ENCODE data around the gene MDGA2.
"Not testable (repeated sequence)": the region's sequence is repeated elsewhere in the genome, so short reads cannot be mapped to it uniquely, and the experiment has no call there.

The MDGA2 gene

GRCh38 chr14:47626151-47627035, 49.0 kb downstream of the MDGA2 start:
- no peak for FAIRE-seq

GRCh38 chr14:47624126-47624525, 51.3 kb downstream of the MDGA2 start:
- not testable (repeated sequence) for FAIRE-seq

More at GRCh38 chr14:47626151-47627035, 49.0 kb downstream of the MDGA2 start:
- no peak for DNase-seq (ENCODE audit: insufficient read length, low spot score)

GRCh38 chr14:47619392-47619791, 56.0 kb downstream of the MDGA2 start:
- FAIRE-seq (no peak), DNase-seq (ENCODE audit: insufficient read length, low spot score) (no peak)

More at GRCh38 chr14:47624126-47624525, 51.3 kb downstream of the MDGA2 start:
- DNase-seq (ENCODE audit: insufficient read length, low spot score) = not testable (repeated sequence)

GRCh38 chr14:47606566-47606965, 68.8 kb downstream of the MDGA2 start:
- DNase-seq (ENCODE audit: insufficient read length, low spot score) = no peak
- FAIRE-seq = no peak

- DNase-seq (ENCODE audit: insufficient read length, low spot score) (no peak), FAIRE-seq (no peak)
These were observed 78.5 kb downstream of the MDGA2 start for GRCh38 chr14:47596860-47597259.

GRCh38 chr14:47596232-47596631, 79.2 kb downstream of the MDGA2 start:
- no peak for FAIRE-seq
- no peak for DNase-seq (ENCODE audit: insufficient read length, low spot score)

GRCh38 chr14:47595552-47595951, 79.9 kb downstream of the MDGA2 start:
- no peak for FAIRE-seq

GRCh38 chr14:47590767-47591495, 84.5 kb downstream of the MDGA2 start:
- no peak for FAIRE-seq
- DNase-seq (ENCODE audit: insufficient read length, low spot score) = no peak

More at GRCh38 chr14:47595552-47595951, 79.9 kb downstream of the MDGA2 start:
- DNase-seq (ENCODE audit: insufficient read length, low spot score) = no peak

GRCh38 chr14:47585447-47585846, 90.0 kb downstream of the MDGA2 start:
- FAIRE-seq (no peak), DNase-seq (ENCODE audit: insufficient read length, low spot score) (no peak)

- FAIRE-seq (no peak), DNase-seq (ENCODE audit: insufficient read length, low spot score) (no peak)
These were observed 108.1 kb downstream of the MDGA2 start for GRCh38 chr14:47567273-47567672.

- FAIRE-seq = no peak
- DNase-seq (ENCODE audit: insufficient read length, low spot score) = no peak
These were observed 117.5 kb downstream of the MDGA2 start for GRCh38 chr14:47557894-47558293.

GRCh38 chr14:47555333-47555732, 120.1 kb downstream of the MDGA2 start:
- FAIRE-seq (no peak), DNase-seq (ENCODE audit: insufficient read length, low spot score) (no peak)

GRCh38 chr14:47549886-47550285, 125.5 kb downstream of the MDGA2 start:
- FAIRE-seq (no peak), DNase-seq (ENCODE audit: insufficient read length, low spot score) (no peak)

GRCh38 chr14:47543459-47543858, 131.9 kb downstream of the MDGA2 start:
- FAIRE-seq (no peak), DNase-seq (ENCODE audit: insufficient read length, low spot score) (no peak)

GRCh38 chr14:47541662-47542061, 133.7 kb downstream of the MDGA2 start:
- no peak for DNase-seq (ENCODE audit: insufficient read length, low spot score)

GRCh38 chr14:47539031-47539461, 136.4 kb downstream of the MDGA2 start:
- DNase-seq (ENCODE audit: insufficient read length, low spot score) (peak; percentile 15), FAIRE-seq (no peak)

More at GRCh38 chr14:47541662-47542061, 133.7 kb downstream of the MDGA2 start:
- no peak for FAIRE-seq

- no peak for DNase-seq (ENCODE audit: insufficient read length, low spot score)
- no peak for FAIRE-seq
These were observed 139.1 kb downstream of the MDGA2 start for GRCh38 chr14:47536341-47536740.

- FAIRE-seq (no peak), DNase-seq (ENCODE audit: insufficient read length, low spot score) (no peak)
These were observed 148.7 kb downstream of the MDGA2 start for GRCh38 chr14:47526591-47527244.

GRCh38 chr14:47524524-47524923, 150.9 kb downstream of the MDGA2 start:
- DNase-seq (ENCODE audit: insufficient read length, low spot score) (no peak), FAIRE-seq (no peak)

- FAIRE-seq = no peak
- no peak for DNase-seq (ENCODE audit: insufficient read length, low spot score)
These were observed 155.0 kb downstream of the MDGA2 start for GRCh38 chr14:47520382-47520781.

GRCh38 chr14:47511829-47512228, 163.6 kb downstream of the MDGA2 start:
- FAIRE-seq (no peak), DNase-seq (ENCODE audit: insufficient read length, low spot score) (no peak)
